ENCODE results near the gene MMP17. TPM values are rescaled to one million over a fixed set of nuclear protein-coding genes. Genes with fewer than 3 reads are reported as not detected.

The MMP17 gene
- under 1 TPM; 0.28 to 0.92 (median 0.46) TPM for total RNA-seq

DNA sequence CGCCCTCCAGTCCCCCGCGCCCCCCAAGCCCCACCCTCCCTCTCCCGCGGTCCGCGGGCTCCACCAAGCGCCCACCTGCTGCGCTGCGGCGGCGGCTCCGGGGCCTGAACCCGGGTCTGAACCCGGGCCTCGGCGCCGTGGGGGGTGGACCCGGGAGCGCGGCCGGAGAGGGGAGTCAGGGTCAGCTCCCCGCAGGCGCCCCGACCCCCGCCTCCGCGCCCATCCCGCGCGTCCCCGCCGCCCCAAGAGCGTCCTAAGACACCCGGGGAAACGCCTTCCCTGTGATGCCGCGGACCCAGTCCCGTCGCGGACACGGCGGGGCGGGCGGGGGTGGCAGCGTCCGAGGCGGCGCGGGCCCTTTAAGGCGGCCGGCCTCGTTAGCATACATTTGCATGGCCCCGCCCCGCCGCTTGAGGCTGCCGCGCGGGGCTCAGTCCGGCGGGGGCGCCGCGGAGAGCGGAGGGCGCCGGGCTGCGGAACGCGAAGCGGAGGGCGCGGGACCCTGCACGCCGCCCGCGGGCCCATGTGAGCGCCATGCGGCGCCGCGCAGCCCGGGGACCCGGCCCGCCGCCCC lies at the start of gene MMP17:
TSS of gene MMP17 (plus strand) at position 433 of the 574 bp plus-strand sequence. CDS start at position 535, 102 bp downstream.
- no peaks in the 10 kb centered on the region for H3K9me3 Mint-ChIP-seq
- peak within 1 kb of the TSS; percentile 68 for H3K4me3 Mint-ChIP-seq
- ATAC-seq (peak; percentile 64 to 75), DNase-seq (no peak)
- peaks cover 15% of the 10 kb centered on the region for H3K4me1 Mint-ChIP-seq (ENCODE audit: low read depth)
- H3K36me3 Mint-ChIP-seq (ENCODE audit: insufficient read depth): no peaks in the 10 kb centered on the region
- H3K27me3 Mint-ChIP-seq (ENCODE audit: low read depth): peaks cover 54% of the 10 kb centered on the region

- ATAC-seq (no peak), DNase-seq (no peak)
- H3K36me3 Mint-ChIP-seq (ENCODE audit: insufficient read depth): peaks cover 29% of the 10 kb centered on the region
- no peak overlapping the region for H3K4me3 Mint-ChIP-seq
- no peaks in the 10 kb centered on the region for H3K27me3 Mint-ChIP-seq (ENCODE audit: low read depth)
- H3K4me1 Mint-ChIP-seq (ENCODE audit: low read depth): peaks cover 16% of the 10 kb centered on the region
- H3K9me3 Mint-ChIP-seq: no peaks in the 10 kb centered on the region
These were observed 49.2 kb upstream of the MMP17 start for GRCh38 chr12:131779027-131779426.

DNA sequence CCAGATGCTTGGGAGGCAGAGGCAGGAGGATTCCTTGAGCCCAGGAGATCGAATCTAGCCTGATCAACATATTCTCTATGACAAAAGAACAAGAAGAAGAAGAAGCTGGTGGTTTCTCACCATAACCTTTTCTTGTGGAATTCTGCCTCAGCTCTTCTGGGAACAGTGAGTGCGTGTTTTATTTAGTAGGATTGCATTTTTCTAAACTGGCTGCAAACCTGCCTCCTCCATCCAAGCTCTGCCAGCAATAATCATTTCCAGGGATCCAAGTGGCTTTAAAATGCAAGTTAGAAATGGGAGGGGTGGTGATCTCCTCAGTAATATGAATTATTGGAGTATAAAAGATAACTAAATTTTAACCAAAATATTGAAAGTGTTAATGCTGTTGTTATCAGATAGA lies 46.1 kb upstream of the MMP17 start:
- DNase-seq: no peak
- Mint-ChIP-seq H3K36me3 (ENCODE audit: insufficient read depth) (peaks cover 31% of the 10 kb centered on the region), H3K4me1 (ENCODE audit: low read depth) (no peaks in the 10 kb centered on the region), H3K4me3 (no peak overlapping the region), H3K27me3 (ENCODE audit: low read depth) (no peaks in the 10 kb centered on the region), H3K9me3 (no peaks in the 10 kb centered on the region)
- ATAC-seq: no peak

- ATAC-seq (no peak), DNase-seq (no peak)
- no peaks in the 10 kb centered on the region for H3K27me3 Mint-ChIP-seq (ENCODE audit: low read depth)
- H3K4me3 Mint-ChIP-seq: no peak overlapping the region
- peaks cover 28% of the 10 kb centered on the region for H3K36me3 Mint-ChIP-seq (ENCODE audit: insufficient read depth)
- no peaks in the 10 kb centered on the region for H3K4me1 Mint-ChIP-seq (ENCODE audit: low read depth)
- no peaks in the 10 kb centered on the region for H3K9me3 Mint-ChIP-seq
These were observed 44.2 kb upstream of the MMP17 start for GRCh38 chr12:131783915-131784541.

DNA sequence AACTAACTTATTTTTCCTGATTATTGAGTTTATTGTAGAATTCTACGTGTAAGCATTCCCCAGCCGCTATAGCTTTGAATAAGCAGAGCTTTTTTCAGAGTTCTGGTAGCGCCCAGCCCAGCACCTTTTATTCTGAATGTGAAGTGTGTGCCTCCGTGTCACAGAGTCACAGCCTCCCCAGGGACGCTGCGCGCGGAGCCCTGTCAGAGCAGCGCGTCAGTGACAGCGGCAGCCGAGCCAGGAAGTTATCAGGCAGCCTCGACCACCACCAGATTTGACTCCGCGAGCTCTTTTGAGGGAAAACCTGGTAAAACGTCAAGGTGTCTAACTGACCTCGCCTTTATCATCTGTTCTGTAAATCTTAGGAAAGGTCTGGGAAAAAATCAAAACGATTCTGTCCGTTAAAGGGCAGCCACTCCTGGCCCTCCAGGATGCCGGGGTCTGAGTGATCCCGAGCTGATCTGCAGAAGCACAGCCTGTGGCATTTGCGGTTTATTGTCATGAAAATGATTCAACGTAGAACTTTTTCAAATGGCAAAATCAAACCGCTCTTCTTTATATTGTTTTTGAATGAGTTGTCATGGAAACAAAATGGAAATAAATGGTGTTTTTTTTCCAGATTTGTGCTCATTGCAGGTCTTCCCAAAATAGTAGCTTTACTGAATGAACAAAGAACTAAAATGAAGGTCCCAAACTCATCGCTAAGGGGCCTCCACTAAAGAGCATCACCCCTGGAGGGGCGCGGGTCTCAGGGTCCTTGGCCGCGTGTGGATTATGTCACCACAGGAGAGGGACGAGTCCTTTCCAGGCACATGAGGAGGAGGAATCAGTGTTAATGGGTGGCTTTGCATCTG lies 43.1 kb upstream of the MMP17 start:
- Mint-ChIP-seq H3K4me1 (ENCODE audit: low read depth) (no peaks in the 10 kb centered on the region), H3K36me3 (ENCODE audit: insufficient read depth) (peaks cover 30% of the 10 kb centered on the region), H3K9me3 (no peaks in the 10 kb centered on the region), H3K4me3 (no peak overlapping the region), H3K27me3 (ENCODE audit: low read depth) (no peaks in the 10 kb centered on the region)
- ATAC-seq (no peak), DNase-seq (no peak)

DNA sequence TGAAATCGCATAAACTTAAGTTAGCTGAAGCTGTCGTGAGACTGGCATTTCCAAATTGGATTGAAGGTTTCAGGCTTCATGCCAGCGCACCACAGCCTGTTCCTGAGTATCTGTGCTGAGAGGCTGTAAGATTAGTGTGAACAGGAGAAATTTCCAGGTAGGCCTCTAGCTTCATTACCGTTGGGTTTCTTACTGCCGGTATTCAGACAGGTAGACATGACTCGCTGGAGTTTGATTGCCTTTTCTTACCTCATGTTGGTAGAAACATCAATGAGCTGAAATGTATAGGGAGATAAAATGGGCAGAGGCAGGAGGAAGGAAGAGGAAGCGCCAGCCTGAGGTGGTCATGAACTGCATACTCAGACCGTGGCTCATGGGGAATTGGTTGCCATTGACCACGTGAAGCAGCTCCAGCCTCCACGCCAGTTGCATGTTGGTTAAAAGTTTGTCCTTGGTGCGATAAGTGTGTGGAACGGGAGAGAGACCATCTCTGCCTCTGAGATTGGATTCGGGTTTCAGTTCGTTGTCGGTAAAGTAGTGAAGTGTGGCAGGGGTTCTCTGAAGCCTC lies 42.3 kb upstream of the MMP17 start:
- no peaks in the 10 kb centered on the region for H3K27me3 Mint-ChIP-seq (ENCODE audit: low read depth)
- H3K9me3 Mint-ChIP-seq: no peaks in the 10 kb centered on the region
- H3K36me3 Mint-ChIP-seq (ENCODE audit: insufficient read depth): peaks cover 36% of the 10 kb centered on the region
- DNase-seq: no peak
- no peak for ATAC-seq
- H3K4me3 Mint-ChIP-seq: no peak overlapping the region
- no peaks in the 10 kb centered on the region for H3K4me1 Mint-ChIP-seq (ENCODE audit: low read depth)

- no peaks in the 10 kb centered on the region for H3K27me3 Mint-ChIP-seq (ENCODE audit: low read depth)
- H3K4me1 Mint-ChIP-seq (ENCODE audit: low read depth): no peaks in the 10 kb centered on the region
- peaks cover 37% of the 10 kb centered on the region for H3K36me3 Mint-ChIP-seq (ENCODE audit: insufficient read depth)
- no peak overlapping the region for H3K4me3 Mint-ChIP-seq
- no peak for DNase-seq
- no peak for ATAC-seq
- no peaks in the 10 kb centered on the region for H3K9me3 Mint-ChIP-seq
These were observed 41.9 kb upstream of the MMP17 start for GRCh38 chr12:131786331-131786730.

DNA sequence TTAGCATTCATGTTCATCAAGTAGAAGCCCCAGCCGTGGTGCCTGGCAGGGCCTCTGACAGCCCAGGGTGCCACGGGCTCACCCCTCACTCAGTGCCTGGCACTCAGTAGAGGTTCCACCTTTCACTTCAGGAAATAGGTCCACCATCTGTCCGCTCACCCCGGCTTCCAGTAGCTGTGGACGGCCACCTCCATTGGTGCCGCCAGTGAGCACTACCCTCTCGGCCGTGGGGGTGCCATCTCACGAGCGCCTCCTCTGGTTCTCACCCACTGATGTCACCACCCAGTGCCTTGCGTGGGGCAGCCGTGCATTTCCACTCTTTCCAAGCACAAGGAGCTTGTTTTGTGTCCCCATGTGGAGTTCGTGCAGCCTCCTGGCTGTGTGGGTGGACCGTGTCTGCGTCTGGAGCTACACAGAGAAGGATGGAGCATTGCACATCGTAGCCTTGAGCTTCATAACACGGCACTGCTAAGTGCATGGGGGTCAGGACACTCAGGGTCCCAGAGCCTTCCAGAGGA lies 41.0 kb upstream of the MMP17 start:
- peaks cover 37% of the 10 kb centered on the region for H3K36me3 Mint-ChIP-seq (ENCODE audit: insufficient read depth)
- DNase-seq: no peak
- no peaks in the 10 kb centered on the region for H3K4me1 Mint-ChIP-seq (ENCODE audit: low read depth)
- H3K27me3 Mint-ChIP-seq (ENCODE audit: low read depth): no peaks in the 10 kb centered on the region
- no peak for ATAC-seq
- no peaks in the 10 kb centered on the region for H3K9me3 Mint-ChIP-seq
- H3K4me3 Mint-ChIP-seq: no peak overlapping the region

DNA sequence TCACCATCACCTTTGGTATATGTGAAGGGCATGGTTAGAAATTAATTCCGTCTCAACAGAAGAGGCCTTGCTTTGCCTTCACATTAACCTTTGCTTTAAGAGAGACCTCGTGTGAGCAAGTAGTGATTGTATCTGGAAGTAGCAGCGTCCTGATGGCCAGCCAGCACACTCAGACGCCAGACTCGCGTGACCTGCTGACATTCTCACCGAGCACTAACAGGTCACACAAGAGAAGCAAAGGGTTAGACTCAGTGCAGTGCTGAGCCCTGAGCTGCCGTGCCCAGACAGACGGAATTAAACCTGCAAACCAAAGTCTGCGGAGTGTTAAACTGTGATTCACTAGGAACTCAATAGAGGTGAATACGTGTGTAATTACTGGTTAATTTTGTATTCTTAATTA lies 40.1 kb upstream of the MMP17 start:
- Mint-ChIP-seq H3K4me1 (ENCODE audit: low read depth) (no peaks in the 10 kb centered on the region), H3K36me3 (ENCODE audit: insufficient read depth) (peaks cover 37% of the 10 kb centered on the region), H3K4me3 (no peak overlapping the region), H3K27me3 (ENCODE audit: low read depth) (no peaks in the 10 kb centered on the region), H3K9me3 (no peaks in the 10 kb centered on the region)
- no peak for ATAC-seq
- DNase-seq: no peak

GRCh38 chr12:131789638-131790037 lies 38.6 kb upstream of the MMP17 start:
- peaks cover 43% of the 10 kb centered on the region for H3K36me3 Mint-ChIP-seq (ENCODE audit: insufficient read depth)
- ATAC-seq: no peak
- DNase-seq: no peak
- H3K9me3 Mint-ChIP-seq: no peaks in the 10 kb centered on the region
- no peaks in the 10 kb centered on the region for H3K4me1 Mint-ChIP-seq (ENCODE audit: low read depth)
- no peaks in the 10 kb centered on the region for H3K27me3 Mint-ChIP-seq (ENCODE audit: low read depth)
- H3K4me3 Mint-ChIP-seq: no peak overlapping the region

DNA sequence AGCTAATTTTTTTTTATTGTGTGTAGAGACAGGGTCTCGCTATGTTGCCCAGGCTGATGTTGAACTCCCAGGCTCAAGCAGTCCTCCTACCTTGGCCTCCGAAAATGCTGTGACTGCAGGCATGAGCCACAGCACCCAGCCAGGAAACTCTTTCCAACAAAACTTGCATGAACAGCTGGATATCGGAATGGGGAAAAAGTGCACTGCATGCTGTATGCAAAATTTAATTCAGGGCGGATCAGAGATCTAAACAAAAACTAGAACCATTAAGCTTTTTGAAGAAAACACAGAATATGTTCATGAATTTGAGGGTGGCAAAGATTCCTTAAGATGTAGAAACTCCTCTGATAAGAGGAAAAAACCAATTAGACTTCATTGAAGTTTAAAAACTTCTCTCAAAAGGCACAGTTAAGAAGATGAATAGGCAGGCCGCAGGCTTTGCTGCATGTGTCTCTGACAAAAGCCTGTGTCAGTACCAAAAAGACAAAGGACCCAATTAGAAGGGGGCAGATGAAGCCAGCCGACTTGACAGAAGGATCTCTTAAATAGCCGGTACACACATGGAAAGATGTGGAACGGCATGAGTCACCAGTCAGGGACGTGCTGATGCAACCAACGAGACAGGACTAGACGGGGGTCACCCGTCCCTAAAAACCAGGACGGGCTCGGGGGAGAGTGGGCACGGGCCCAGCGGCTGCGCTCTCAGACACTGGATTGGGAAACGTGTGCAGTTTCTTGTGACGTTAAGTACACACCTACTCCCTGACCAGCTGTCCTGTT lies 34.8 kb upstream of the MMP17 start:
- Mint-ChIP-seq H3K36me3 (ENCODE audit: insufficient read depth) (peaks cover 33% of the 10 kb centered on the region), H3K27me3 (ENCODE audit: low read depth) (no peaks in the 10 kb centered on the region), H3K9me3 (no peaks in the 10 kb centered on the region), H3K4me1 (ENCODE audit: low read depth) (peaks cover 3% of the 10 kb centered on the region), H3K4me3 (no peak overlapping the region)
- no peak for DNase-seq
- ATAC-seq: no peak

DNA sequence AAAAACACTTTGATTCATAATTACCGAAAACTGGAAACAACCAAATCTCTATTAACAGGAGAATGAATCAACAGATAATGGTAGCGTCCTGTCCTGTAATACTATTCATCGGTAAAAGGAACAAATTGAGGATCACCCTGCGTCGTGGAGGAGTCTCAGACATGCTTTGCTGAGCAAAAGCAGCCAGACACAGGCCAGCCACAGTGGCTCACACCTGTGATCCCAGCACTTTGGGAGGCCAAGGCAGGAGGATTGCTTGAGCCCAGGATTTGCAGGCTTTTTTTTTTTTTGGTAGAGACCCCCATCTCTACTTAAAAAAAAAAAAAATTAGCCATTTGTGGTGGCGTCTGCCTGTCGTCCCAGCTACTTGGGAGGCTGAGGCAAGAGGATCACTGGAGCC lies 34.1 kb upstream of the MMP17 start:
- ATAC-seq (no peak), DNase-seq (no peak)
- Mint-ChIP-seq H3K4me1 (ENCODE audit: low read depth) (peaks cover 3% of the 10 kb centered on the region), H3K4me3 (no peak overlapping the region), H3K27me3 (ENCODE audit: low read depth) (no peaks in the 10 kb centered on the region), H3K9me3 (no peaks in the 10 kb centered on the region), H3K36me3 (ENCODE audit: insufficient read depth) (peaks cover 36% of the 10 kb centered on the region)

DNA sequence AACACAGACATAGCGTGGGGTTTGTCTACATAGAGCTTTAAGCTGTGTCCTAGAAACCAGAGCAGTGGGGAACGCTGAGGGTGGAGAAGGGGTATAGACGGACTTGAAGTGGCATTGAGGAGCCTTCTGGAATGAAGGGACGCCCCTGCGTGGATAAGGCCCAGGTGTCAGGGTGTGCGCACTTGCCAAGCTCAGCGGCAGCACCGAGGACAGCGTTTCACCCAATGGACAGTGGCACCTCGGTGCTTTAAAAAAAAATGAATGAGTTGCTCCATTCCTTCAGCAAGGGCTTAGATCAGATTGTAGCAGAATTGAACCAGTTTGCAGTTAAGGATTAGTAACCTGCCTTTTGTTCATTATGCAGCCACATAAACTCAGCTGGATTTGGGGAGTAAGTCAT lies 33.6 kb upstream of the MMP17 start:
- peaks cover 41% of the 10 kb centered on the region for H3K36me3 Mint-ChIP-seq (ENCODE audit: insufficient read depth)

GRCh38 chr12:131795064-131795463 lies 33.1 kb upstream of the MMP17 start:
- ATAC-seq: no peak
- H3K4me3 Mint-ChIP-seq: no peak overlapping the region
- DNase-seq: no peak
- H3K4me1 Mint-ChIP-seq (ENCODE audit: low read depth): peaks cover 3% of the 10 kb centered on the region
- H3K36me3 Mint-ChIP-seq (ENCODE audit: insufficient read depth): peaks cover 39% of the 10 kb centered on the region
- no peaks in the 10 kb centered on the region for H3K9me3 Mint-ChIP-seq
- no peaks in the 10 kb centered on the region for H3K27me3 Mint-ChIP-seq (ENCODE audit: low read depth)

More for the DNA sequence above, 33.6 kb upstream of the MMP17 start:
- Mint-ChIP-seq H3K9me3 (no peaks in the 10 kb centered on the region), H3K27me3 (ENCODE audit: low read depth) (no peaks in the 10 kb centered on the region), H3K4me1 (ENCODE audit: low read depth) (peaks cover 3% of the 10 kb centered on the region), H3K4me3 (no peak overlapping the region)
- no peak for ATAC-seq
- no peak for DNase-seq

All from activated T-cell treated with anti-CD3 and anti-CD28 coated beads, Interleukin-2, amount 50 U/mL, for 4 hours (primary cell).